K562 (cell line): ENCODE results near the gene PCDHB8.
"Not testable (repeated sequence)": the region's sequence is repeated elsewhere in the genome, so short reads cannot be mapped to it uniquely, and the experiment has no call there.

ENCODE experiments used
- GABPB2 ChIP-seq: fragments of 250-450 bp; sonication (Bioruptor Pico); conservative IDR thresholded peaks from 2 replicates; pipeline ENCODE4 v1.5.1; 2021; ENCODE audit warnings: mild to moderate bottlenecking
- POLR3A ChIP-seq: IDR thresholded peaks from 2 replicates; pipeline ENCODE4 v1.6.1; 2011; ENCODE audit warnings: borderline replicate concordance, mild to moderate bottlenecking, moderate library complexity; ENCODE audit not compliant: insufficient read length, insufficient read depth; ENCODE audit errors: extremely low read depth
- TF ChIP-seq, protein P1 (sequence below), 3 experiments: IDR thresholded peaks in 2 of 3; conservative IDR thresholded peaks in 1 of 3; 2 replicates each; pipeline ENCODE4 v1.5.1; 2011 to 2012; ENCODE audit warnings: low read length in 3 of 3, mild to moderate bottlenecking in 3 of 3, control low read depth in 2 of 3, improper control_type of control experiment in 1 of 3, inconsistent platforms in 1 of 3, low read depth in 1 of 3, mixed read lengths in 1 of 3, moderate library complexity in 1 of 3; ENCODE audit not compliant: insufficient read depth in 2 of 3

DNA sequence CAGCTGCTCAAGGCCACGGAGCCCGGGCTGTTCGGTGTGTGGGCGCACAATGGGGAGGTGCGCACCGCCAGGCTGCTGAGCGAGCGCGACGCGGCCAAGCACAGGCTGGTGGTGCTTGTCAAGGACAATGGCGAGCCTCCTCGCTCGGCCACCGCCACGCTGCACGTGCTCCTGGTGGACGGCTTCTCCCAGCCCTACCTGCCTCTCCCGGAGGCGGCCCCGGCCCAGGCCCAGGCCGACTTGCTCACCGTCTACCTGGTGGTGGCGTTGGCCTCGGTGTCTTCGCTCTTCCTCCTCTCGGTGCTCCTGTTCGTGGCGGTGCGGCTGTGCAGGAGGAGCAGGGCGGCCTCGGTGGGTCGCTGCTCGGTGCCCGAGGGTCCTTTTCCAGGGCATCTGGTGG, 11.5 kb downstream of the PCDHB8 start:
- TF ChIP-seq POLR3A; GABPB2 (CRISPR knock-in tag): not testable (repeated sequence)
- TF ChIP-seq, protein P1, sequence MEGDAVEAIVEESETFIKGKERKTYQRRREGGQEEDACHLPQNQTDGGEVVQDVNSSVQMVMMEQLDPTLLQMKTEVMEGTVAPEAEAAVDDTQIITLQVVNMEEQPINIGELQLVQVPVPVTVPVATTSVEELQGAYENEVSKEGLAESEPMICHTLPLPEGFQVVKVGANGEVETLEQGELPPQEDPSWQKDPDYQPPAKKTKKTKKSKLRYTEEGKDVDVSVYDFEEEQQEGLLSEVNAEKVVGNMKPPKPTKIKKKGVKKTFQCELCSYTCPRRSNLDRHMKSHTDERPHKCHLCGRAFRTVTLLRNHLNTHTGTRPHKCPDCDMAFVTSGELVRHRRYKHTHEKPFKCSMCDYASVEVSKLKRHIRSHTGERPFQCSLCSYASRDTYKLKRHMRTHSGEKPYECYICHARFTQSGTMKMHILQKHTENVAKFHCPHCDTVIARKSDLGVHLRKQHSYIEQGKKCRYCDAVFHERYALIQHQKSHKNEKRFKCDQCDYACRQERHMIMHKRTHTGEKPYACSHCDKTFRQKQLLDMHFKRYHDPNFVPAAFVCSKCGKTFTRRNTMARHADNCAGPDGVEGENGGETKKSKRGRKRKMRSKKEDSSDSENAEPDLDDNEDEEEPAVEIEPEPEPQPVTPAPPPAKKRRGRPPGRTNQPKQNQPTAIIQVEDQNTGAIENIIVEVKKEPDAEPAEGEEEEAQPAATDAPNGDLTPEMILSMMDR (IDR thresholded peaks at IDR 0.05 in 2 of 3, conservative IDR thresholded peaks at IDR 0.05 in 1 of 3; ENCODE audit: insufficient read depth in 2 of 3, low read depth in 1 of 3, low read length in 3 of 3), result not testable (repeated sequence)
